8988T (cell line): Measurements from ENCODE around the gene PPP4R3A.
"Not testable (repeated sequence)": the region's sequence is repeated elsewhere in the genome, so short reads cannot be mapped to it uniquely, and the experiment has no call there.

ENCODE experiments used
- DNase-seq: peaks from one replicate; pipeline ENCODE4 v3.0.0; 2011

Gene PPP4R3A

DNA sequence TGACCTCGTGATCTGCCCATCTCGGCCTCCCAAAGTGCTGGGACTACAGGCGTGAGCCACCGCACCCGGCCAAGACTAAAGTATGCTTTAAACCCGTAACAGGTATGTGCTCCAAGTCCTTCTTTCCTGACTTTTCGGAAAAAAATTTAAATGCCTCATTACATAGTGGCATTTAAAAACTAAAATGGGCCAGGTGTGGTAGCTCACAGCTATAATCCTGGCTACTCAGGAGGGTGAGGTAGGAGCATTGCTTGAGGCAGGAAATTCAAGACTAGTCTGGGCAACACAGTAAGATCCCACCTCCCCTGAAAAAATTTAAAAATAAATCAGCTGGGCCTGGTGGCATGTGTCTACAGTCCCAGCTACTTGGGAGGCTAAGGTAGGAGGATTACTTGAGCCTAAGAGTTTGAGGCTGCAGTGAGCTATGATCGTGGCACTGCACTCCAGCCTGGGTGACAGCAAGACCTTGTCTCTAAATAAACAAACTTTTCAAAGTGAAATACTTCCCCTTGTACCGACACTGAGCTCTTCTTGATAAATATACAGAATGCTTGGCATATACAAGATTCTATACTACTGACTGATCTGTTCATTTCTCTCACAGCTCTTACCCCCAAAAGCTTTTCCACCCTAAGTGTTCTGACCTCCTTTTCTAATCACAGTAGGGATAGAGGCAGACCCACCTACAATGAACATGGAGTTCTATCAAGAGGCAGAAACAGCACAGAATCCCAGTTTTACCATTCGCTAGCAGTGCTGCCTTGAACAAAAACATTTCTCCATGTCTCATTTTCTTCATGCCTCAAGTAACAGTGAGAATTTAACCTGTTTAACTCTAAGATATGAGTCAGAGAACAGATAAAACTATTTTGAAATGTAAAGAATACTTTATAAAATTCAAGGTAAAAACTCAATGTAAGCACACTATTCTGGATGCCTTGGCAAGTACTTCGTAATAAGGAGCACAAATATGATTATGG, 7.9 kb downstream of the PPP4R3A start:
- DNase-seq: no peak

DNA sequence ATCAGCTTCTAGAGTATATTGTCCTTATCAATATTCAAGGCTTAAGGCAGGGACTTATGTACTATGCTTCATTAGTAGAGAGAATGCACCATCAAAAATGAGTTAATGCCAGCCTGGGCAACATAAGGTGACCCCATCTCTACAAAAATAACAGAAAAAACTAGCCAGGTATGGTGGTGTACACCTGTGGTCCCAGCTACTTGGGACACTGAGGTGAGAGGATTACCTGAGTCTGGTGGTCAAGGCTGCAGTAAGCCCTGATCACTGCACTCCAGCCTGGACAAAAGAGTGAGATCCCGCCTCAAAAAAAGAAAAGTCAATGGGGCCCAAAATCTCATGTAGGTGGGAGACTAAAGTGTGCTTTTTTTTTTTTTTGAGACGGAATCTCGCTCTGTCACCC, 8.8 kb downstream of the PPP4R3A start:
- no peak for DNase-seq

DNA sequence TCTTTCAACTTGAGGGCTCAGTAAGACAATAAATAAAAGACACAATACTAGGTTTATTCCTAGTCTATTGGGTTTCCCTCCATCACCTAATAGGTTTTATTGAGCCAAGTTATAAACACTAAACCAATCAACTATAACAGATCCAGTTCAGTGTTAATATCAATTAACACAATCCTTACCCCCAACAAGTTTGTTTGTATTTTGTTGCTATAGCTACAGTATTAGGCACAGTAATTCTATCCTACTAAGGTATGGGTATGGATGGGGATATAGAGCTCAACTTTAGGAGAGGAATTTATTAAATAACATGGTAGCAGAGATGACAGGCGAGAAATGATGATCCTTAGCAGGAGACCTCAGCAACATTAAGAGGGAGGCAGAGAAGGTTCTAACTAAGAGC, 13.3 kb downstream of the PPP4R3A start:
- no peak for DNase-seq

DNA sequence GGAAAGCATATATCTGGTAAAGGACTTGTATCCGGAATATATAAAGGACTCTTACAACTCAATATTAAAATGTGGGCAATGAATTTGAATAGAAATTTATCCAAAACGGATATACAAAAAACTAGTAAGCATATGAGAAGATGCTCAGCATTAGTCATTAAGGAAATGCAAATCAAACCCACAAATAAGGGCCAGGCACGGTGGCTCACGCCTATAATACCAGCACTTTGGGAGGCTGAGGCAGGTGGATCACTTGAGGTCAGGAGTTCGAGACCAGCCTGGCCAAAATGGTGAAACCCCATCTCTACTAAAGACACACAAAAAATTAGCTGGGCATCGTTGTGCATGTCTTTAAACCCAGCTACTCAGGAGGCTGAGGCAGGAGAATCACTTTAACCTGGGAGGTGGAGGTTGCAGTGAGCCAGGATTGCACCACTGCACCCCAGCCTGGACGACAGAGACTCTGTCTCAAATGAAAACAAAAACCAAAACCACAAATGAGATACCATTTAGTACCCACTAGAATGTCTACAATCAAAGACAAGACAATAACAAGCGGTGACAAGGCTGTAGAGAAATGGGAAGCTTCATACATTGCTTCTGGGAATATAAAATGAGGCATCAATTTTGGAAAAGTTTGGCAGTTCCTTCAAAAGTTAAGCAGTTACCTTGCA, 15.6 kb downstream of the PPP4R3A start:
- DNase-seq: not testable (repeated sequence)

DNA sequence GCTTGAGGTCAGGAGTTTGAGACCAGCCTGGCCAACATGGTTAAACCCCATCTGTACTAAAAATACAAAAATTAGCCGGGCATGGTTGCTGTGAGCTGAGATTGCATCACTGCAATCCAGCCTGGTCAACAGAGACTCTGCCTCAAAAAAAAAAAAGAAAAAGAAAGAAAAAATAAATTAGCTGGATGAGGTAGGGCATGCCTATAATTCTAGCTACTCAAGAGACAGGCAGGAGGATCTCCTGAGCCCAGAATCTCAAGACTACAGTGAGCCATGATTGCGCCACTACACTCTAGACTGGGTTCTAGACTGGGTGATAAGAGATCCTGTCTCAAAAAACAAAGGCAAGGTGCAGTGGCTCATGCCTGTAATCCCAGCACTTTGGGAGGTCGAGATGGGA, 16.9 kb downstream of the PPP4R3A start:
- no peak for DNase-seq

DNA sequence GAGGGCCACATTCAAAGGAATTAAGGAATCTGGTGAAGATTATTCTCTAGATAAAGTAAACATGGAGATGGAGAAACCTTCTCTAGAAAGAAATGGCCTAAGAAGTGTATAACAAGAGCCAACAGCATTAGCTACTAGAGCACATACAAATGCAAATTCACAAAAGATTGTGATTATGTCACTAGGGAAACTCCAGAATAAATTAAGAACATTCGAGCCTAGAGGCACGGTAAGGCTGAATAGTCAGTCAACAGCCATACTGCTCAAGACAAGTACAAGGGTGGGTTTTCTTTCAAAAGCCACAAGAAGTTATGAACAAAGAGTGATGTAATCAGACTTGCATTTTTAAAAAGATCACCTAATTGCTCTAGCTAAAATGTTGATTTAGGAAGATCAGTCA, 25.4 kb downstream of the PPP4R3A start:
- no peak for DNase-seq

DNA sequence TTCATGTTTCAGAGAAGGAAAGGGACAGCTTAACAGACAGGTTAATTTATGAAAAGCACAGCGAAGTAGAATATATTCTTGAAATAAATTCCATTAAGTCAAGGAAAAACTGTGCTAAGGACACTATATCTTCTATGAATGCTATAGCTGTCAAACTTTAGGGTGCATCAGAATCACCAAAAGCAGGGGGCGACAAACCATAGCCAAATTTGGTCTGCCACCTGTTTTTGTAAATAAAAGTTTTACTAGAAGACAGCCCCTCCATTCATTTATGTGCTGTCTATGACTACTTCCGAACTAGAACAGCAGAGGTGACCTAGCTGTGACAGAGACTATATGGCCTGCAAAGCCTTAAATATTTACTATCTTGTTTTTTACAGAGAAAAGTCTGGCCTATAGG, 25.9 kb downstream of the PPP4R3A start:
- no peak for DNase-seq

DNA sequence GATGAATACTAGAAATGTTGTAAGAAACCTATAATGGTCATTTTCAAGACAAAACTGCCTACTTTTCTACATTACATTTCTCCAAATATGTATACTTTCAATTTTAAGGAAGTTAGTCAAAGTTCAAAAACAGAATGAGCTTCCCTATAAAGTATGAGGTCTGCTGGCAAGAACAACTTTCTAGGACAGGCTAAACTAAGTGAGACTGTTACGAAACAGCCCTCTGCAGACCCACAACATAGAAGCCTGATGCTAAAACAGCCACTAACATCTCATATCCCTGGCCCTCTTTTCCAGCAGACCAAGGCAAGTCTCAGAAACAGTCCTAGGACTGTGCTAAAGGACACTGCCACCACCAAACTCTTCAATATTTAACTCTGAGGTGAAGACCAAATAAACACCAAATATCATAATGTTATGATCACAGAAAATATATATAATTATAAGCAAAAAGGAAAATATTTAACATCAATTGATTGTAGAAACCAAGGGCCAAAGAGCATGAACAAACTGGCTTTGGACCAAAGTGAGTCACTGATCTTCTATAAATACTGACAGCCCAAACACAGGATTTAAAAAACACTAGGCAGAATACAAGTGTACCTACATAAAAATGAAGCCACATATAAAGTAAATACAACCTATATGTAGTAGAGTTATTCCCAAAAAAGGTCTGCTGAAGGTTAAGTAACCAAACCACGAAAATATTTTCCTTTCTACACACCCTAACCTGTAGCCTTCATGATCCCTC, 27.7 kb downstream of the PPP4R3A start:
- no peak for DNase-seq

DNA sequence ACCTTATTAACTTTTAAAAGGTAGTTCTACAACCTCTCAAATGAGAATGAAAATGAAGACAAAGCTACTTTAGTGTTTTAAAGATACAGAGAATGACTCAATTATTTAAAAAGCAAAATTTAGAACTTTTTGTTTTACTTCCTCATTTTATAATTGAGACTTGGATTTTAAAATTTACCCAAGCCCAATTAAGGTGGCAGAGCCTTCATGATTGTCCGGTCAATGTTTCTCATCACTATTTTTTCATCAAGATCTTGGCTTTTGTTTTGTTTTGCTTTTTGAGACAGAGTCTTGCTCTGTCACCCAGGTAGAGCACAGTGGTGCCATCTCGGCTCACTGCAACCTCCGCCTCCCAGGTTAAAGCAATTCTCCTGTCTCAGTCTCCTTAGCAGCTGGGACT, 32.7 kb downstream of the PPP4R3A start:
- DNase-seq: no peak

DNA sequence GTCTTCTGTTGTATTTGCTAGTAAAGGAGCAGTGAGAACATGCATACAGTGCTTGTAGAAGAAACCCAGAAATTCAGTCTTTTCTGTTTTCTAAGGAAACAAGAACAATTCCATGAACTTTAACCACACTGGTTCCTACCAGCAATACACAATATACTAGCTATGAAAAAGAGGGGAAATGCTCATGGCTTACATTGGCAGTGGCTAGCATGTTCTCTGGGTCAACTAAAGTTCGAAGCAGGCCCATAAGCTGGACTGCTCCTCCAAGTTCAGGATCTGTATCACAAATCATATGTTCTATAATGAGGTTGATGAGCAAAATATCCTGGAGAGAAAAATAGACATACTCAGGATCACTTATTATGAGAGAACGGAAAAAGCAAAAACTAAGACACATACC, 37.1 kb downstream of the PPP4R3A start:
- no peak for DNase-seq

DNA sequence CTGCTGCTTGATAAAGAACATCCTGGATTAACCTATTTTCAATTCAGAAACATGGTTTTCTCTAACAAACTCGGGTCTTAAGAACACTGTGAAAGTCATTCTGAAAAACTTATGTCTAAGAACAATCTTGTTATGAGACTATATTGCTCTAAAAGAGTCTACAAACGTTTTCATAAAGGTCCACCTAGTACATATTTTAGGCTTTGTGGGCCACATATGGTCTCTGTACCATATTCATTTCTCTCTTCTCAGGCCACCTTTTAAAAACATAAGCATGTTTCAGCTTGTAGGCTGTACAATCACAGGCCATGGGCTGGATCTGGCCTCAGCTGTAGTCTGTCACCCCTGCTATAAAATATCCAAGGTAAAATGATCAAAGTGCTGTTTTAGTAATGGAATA, 39.9 kb downstream of the PPP4R3A start:
- DNase-seq: no peak

DNA sequence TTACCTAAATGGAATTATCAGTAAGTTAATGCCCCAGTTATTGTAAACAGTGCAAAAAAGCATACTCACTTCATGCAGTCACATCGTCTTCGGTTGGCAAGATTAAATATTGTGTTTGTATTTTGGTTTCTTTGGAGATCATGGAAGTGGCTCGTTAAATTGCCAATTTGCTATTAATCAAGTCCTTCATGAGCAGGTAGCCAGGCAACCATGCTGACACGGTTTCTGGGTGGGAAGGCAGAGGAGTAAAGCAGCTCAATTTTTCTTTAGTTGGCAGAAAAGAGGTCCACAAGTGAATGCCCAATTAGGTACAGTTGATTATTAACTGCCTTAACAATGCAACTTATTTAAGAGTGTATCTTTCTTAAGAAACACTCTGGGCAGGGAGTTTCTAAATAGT, 43.9 kb downstream of the PPP4R3A start:
- no peak for DNase-seq

DNA sequence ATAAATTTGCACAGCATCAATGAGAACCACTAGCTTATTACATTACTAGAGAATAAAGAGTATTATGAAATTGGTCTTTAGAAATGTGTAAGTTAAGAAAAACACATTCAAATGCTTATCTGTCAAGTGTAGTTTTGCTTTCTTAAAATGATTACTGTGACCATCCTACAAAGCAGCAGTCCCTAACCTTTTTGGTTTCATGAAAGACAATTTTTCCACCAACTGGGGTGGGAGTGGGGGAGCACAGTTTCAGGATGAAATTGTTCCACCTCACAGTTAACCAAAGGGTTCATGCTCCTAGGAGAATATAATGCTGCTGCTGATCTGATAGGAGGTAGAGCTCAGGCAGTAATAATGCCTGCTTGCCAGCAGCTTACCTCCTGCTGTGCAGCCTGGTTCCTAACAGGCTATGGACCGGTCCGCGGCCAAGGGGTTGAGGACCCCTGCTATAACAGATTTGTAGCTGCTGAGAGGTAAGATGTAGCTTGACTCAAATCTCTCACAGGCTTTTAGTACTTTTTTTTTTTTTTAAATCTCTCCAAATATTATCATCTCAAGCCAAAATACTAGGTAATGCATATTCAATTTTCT, 45.4 kb downstream of the PPP4R3A start:
- no peak for DNase-seq

DNA sequence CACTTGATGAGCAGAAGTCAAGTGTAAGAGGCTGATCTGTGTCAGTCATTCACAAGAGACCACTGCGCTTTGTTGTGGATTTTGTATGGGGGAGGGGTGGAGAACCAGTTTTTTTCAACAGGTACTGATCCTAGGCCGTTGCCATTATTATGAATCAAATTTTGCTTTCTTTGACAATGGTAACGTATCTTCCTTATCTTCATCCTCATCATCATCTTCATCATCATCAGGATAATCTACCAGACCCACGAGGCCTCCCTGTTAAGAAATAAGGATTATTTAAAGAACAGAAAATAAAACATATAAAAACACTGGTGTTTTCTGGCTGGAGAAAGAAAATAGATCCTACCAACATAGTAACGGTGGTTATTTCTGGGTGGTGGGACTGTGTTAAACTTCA, 51.5 kb downstream of the PPP4R3A start:
- DNase-seq: no peak

DNA sequence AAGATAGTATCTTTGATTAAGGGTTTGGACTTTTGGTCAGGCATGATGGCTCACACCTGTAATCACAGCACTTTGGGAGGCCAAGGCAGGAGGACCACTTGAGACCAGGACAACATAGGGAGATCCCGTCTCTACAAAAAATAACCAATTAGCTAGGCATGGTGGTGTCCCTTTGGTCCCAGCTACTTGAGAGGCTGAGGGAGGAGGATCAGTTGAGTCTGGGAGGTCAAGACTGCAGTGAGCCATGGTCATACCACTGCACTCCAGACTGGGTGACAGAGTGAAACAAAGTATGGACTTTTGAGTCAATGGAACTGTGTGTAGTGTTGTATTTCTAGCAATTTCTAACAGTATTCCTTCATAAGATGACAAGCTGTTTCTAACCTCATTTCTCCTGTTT, 53.8 kb downstream of the PPP4R3A start:
- DNase-seq: no peak

DNA sequence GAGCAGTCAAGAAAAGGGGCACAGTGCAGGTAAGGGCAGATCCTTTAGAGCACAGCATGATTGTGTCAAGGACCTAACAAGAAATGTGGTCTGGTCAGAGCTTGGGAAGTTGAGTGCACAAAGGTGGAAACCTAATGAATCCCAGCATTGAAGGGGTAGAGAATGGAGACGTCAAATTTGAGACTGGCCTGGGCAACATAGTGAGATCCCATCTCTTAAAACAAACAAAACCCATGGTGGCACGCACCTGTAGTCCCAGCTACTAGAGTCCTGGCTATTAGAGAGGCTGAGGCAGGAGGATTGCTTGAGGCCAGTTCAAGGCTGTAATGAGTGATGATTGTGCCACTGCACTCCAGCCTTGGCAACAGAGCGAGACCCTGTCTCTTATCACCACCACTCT, 55.5 kb downstream of the PPP4R3A start:
- DNase-seq: no peak

DNA sequence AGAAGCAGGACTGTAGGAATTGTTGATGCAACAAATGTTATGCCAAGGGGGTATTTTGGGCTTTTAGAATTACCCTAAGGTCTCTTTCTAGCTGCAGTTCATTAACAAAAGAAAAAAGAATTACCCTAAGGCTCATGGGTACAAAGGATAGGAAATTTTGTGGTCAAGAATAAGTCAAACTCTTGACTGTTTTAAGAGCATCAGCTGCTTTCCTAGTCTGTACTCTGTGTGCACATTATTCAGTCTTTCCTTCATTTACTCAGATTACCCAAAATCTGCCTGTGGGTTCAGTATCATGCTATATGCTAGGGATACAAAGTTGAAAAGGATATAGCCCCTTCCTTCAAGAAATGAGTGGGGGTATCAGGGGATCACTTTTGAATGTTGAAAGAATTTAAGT, 56.0 kb downstream of the PPP4R3A start:
- no peak for DNase-seq

DNA sequence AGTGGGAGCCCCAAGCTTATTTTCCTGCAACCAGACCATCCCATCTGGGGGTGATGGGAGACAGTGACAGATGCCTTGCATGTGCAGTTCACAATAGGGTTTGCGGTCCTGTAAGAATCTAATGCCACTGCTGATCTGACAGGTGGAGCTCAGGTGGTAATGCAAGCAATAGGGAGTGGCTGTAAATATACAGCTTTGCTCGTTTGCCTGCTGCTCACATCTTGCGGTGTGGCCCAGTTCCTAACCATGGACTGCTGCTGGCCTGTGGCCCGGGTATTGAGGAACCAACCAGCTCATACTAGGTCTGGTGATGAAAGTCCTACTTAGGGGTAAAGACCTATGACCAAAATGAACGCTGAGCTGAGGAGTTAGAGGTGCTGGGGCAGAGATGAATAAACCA, 56.4 kb downstream of the PPP4R3A start:
- DNase-seq: no peak

DNA sequence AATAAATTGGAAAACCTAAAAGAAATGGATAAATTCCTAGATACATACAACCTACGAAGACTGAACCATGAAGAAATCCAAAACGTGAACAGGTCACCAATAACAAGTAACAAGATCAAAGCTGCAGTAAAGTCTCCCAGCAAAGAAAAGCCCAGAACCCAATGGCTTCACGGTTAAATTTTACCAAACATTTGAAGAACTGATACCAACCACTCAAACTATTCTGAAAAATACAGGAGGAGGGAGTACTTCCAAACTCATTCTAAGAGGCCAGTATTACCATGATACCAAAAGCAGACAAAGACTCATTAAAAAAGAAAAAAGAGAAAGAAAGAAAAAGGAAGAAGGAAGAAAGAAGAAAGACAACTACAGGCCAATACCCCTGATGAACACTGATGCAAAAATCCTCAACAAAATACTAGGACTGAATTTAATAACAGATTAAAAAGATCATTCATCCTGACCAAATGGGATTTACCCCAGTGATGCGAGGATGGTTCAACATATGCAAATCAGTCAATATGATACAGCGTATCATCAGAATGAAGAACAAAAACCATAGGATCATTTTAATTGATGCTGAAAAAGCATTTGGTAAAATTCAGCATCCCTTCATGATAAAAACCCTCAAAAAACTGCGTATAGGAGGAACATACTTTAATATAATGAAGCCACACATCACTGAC, 65.6 kb downstream of the PPP4R3A start:
- DNase-seq: no peak

DNA sequence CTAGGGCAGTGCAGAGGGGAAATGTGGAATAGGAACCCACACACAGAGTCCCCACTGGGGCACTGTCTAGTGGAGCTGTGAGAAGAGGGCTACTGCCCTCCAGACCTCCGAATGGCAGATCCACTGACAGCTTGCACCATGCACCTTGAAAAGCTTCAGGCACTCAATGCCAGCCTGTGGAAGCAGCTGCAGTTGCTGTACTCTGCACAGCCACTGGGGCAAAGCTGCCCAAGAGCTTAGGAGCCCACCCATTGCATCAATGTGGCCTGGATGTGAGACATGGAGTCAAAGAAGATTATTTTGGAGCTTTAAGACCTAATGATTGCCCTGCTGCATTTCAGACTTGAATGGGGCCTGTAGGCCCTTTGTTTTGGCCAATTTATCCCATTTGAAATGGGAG, 70.8 kb downstream of the PPP4R3A start:
- DNase-seq: no peak

DNA sequence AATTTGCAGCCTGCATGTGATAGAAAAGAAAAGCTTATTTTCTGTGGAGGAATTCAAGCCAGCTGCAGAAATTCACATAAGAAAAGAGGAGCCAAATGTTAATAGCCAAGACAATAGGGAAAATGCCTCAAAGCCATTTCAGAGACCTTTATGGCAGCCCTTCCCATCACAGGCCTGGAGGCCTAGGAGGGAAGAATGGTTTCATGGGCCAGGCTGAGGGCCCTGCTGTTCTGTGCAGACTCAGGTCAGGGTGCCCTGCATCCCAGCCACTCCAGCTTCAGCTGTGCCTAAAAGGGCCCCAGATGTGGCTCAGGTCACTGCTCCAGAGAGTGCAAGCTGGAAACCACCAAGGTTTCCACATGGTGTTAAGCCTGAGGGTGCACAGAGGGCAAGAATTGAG, 71.3 kb downstream of the PPP4R3A start:
- DNase-seq: no peak

DNA sequence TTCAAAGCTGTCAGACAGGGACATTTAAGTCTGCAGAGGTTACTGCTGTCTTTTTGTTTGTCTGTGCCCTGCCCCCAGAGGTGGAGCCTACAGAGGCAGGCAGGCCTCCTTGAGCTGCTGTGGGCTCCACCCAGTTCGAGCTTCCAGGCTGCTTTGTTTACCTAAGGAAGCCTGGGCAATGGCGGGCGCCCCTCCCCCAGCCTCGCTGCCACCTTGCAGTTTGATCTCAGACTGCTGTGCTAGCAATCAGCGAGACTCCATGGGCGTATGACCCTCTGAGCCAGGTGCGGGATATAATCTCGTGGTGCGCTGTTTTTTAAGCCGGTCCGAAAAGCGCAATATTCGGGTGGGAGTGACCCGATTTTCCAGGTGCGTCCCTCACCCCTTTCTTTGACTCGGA, 73.8 kb downstream of the PPP4R3A start:
- not testable (repeated sequence) for DNase-seq

DNA sequence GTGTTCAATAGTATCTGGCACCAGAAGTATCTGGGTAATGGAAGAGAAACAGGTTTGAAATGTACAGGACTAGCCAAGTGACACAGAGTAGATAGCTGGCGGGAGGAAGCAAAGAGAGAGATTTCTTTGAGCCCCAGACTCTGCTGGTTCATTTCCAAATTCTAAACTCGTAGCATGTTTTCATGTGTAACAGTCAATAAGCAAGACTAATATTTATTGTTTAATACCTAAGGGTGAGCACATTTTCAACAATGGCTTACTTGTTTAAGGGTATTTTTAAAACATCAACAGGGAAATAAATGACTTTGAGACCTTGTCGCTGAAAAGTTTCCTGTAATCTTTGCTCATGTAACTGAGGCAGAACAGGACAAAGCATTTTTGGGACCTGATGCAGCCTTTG, 80.7 kb downstream of the PPP4R3A start:
- DNase-seq: no peak
